ENCODE results near the gene NEDD4L.
"Not testable (repeated sequence)": the region's sequence is repeated elsewhere in the genome, so short reads cannot be mapped to it uniquely, and the experiment has no call there.

Gene NEDD4L

DNA sequence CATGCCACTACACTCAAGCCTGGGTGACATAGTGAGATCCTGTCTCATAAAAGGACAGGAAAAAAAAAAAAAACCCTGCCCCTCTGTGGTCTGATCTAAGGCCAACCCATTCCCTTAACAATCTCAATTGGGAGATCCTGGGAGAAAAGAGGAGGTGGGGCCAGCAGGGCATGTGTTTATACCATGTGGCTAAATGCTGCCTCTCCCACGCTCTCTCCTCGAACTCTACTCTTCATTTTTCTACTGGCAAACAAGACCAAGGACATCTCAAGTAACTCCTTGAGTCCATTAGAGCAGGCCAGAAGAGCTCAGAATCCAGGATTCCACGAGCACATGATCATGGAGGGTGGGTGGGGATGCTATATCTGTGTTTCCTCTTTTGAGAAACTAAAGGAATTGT is 16.7 kb upstream of the NEDD4L start:
- no peak for DNase-seq

DNA sequence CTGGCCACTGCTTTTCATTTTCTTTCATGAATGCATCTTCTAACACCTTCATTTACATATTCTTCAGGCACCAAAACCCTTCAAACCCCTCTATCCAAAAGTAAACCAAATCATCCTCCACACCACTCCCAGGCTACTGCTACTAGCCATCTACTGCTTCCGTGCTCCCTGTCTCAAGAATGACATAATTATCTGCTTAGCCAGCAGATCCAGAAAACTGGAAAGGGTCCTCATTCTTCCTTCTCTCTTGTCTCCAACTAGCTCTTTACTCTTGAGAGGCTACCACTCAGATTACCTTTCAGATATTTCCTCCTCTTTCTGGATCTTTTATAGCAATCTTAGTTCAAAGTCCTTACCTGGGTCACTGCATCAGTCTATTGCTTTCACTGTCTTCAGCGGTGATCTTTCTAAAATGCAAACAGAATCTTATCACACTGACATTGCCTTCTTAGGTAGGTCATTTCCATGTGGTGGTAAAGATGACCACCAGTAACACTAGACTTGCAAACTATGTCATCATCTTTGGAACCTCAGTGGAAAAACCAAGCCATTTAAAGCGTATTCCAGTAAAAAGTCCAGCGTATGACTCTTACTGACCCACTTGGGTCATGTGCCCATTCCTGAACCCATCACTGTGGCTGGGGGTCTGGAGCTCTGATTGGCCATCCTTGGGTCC is 15.8 kb upstream of the NEDD4L start:
- no peak for DNase-seq

DNA sequence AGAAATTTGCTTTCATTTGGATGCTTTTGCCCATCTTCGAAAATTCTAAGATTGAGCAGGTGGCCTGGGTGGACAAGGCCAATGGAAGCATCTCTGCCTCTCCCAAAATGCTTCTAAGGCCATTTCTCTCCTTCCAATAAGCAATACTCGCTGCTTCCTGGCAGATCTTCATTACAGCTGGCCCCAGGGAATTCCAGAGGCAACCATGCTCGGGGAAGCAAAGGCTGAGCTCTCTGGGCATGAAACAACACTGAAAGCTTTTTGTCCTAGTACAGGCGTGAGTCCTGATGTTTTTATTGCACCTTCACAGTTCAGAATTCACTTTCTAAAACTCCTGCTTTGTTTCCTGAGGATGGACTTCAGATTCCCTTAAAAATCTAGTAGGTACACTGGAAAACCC is 11.8 kb upstream of the NEDD4L start:
- DNase-seq: no peak

DNA sequence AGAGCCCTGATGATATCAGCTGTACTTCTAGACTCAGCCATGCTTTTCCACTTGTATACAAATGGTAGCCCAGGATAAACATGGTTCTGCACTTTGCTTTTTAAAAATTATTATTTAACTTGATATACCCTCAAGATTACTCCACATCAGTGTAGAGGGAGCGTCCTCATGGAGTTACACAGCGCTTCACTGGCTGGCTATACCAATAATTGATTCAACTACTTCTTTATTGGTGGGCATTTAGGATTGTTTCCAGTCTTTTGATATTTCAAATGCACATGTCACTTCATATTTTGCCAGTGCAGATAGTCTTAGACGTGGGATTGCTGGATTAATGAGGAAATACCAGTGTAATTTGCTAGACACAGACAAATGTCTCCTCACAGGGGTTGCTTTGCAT is 10.8 kb upstream of the NEDD4L start:
- DNase-seq: no peak

DNA sequence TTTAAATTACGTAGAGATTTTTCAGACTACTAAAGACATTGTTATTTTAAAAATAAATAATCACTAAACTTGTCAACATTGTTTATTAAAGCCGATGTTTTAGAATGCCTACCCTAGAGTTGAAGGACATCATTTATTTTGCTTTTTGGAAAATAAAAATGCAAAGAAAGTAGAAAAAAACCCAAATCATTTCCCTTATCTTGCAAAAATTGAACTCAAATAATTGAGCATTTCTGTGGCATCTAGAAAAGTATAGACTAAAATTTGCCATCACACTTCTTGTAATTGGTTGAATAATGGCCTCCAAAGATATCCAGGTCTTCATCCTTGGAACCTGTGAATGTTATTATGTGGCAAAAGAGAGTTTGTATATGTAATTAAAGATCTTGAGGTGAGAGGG is 9.7 kb upstream of the NEDD4L start:
- DNase-seq: no peak

DNA sequence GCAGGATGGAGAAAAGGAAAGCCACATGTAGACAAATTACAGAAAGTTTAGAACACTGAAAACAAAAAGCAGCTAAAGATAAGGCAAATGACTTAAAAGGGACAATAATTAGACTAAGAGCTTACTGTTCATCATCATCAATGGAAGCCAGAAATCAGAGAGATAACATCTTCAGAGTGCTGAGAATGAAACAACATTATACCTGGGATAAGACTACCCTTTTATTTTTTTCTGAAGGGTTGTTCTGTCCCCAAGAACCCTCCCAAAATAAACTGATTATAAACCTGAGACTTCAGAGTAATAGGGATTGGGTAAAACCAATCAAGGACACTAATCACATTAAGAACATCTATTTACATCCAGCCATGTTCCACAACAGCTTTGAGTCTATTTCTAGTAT is 6.9 kb upstream of the NEDD4L start:
- DNase-seq: no peak

DNA sequence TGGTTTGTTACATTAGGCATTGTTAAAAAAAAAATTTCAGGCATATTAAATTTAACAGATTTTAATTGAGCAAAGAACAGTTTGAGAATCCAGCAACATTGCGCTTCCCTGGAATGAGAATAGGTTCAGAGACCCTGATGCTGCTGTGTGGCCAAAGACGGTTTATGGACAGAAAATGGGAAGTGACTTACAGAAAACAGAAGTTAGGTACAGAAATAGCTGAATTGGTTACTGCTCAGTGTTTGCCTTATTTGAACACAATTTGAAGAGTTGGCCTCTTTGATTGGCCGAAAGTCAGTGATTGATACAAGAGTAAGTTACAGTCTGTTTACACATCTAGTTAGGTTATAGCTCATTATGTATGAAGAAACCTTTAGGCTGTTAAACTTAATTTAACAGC is 6.0 kb upstream of the NEDD4L start:
- DNase-seq: no peak

DNA sequence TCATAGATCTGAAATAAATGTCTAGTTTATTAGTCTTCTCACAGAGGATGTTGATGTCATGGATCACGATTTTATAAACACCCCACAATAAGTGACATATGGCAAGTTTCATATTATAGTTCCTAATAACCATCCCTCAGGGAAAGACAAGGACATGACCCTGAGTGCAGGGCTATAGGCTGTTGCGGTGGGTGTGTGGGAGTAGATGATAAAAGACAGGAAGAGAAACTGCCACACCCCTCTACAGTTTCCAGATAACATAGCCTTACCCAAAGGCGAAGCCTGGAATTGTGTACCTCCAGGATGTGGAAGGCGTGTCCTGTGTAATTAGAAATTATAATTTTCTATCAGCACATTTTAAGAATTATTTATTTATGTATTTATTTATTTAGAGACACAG is 2.4 kb upstream of the NEDD4L start:
- no peak for DNase-seq

DNA sequence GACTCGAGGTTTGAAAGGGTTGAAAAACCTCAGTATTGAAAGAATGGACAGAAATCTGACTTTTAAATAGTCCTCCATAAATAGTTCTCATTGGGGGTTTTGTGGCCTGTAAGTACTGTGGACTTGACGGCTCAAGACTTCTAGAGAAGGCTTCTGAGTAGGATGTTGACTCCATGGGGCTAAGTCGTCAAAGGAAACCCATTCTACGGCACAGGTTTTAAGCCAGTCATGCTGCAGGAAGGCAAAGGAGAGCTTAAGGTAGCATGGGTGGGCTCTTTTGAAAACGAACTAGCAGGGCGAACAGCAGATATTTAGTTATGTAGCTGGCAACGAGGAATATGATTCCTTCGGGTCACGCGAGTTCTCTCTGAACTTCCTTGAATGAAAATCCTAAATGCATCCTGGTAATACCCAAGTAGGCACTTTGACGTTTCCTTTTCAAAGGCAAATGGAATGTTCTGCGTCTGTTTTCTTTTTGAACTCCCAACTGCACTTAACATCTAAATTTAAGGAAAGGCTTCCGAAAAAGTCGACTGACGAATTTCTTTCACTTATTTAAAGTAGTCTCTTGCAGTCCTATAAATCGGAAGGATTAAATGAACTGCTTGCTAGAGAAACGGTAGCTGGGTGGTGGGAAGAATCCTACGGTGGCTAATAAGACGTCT is 1.1 kb upstream of the NEDD4L start:
- no peak for DNase-seq

DNA sequence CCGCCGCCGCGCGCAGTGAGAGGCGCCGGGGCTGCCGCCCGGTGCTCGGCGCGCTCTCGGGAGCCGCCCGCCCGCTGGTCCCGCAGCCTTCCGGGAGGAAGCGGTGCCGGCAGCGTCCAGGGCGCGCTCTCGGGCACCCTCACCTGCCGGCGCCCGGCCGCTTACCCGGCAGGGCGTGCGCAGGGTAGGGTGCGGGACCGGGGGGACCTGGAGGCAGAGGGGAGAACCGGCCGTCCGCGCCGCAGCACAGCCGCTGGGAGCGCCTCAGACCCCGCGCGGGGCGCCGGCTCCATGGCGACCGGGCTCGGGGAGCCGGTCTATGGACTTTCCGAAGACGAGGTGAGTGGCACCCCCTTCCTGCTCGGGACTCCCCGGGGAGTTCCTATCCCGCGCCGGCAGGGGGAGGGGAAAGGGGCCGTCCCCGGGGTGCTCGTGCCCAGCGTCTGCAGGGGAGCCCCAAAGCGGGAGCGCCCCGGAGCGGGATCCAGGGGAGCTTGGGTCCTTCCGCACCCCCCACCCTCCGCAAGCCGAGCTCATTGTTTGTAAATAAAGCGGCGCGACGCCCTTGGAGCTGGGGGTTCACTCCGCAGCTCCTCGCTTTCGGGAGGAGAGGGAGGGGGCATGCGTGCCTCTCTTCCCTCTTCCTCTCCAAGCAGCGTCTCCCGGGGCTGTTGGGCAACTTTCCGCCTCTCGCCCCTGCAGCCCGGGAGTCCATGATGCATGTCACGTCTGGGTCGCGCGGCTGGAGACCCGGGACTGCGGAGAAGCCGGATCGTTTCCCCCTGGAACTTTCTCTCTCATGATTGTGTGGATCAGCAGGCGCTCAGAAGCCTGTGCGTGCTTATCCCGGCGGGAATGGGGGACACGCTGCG is 580 bp downstream of the NEDD4L start:
- DNase-seq: peak in 1 of 2 donors; percentile 51

DNA sequence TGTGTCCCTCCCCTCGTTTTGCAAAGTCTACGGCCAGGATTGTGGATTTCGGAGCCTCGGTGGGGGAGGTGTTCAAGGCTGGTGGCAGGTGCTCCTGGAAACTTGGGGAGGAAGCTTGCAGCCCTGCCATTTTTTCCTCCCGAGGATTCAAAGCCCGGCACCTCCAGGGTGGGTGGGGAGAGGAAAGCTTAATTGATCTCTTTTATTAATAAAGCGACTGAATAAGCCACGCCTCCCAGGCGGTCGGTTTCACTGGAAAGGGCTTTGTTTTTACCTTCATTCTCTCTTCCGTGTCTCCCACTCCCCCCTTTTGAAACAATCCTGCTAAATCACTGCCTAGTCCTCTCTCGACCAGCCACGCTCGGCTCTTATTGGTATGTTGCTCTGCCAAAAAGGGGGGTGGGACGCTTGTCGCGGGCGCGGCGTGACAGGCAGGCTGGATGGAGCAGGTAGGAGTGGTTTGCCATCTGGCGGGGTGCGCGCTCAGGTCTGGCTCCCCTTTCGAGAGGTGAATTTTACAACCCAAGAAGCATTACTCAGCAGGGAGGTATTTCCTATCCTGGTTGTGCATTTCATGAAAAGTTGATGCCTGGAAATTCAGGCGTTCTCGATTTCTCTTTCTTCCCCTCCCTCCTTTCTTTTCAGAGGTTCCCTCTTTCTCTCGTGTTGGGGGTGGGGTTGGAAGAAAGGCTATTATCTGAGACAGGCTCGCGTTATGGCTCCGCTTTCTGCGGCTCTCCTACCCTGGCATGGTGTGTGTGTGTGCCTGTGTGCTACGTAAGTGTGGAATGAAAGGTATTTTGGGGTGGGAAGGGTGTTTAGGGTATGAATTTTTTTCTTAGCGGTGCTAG is 1.4 kb downstream of the NEDD4L start:
- DNase-seq: peak; percentile 35 to 60

DNA sequence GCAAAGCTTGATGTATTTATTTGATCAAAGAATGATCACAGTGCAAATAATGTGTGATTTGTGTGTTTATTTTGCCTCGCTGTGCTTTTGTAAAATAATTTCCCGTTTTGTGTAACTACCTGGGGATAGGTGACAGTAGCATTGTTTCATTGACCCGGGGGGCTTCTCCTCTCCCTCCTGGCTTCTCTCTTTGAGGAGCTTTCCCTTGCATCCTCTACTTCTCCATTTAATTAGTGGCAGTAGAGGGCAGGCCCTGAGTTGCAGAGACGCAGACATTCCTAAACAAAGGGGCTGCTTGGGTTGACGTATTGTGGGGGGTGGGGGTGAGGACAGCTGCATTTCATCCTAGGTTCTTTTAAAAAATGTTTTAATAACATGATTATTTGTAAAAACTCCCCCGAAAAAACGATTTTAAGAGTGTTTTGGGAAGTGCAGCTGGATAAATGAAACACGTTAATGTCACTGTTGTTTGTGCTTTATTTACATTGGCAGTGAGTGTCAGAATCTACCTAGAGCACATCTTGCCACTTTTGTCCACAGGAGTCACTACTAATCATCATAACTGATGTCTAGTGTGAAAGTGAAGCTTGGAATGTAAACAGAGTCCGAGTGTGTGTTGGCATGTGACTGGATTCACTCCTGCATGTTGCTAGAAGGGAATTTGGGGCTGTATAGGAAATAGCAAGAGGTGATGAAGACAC is 2.2 kb downstream of the NEDD4L start:
- DNase-seq: no peak

DNA sequence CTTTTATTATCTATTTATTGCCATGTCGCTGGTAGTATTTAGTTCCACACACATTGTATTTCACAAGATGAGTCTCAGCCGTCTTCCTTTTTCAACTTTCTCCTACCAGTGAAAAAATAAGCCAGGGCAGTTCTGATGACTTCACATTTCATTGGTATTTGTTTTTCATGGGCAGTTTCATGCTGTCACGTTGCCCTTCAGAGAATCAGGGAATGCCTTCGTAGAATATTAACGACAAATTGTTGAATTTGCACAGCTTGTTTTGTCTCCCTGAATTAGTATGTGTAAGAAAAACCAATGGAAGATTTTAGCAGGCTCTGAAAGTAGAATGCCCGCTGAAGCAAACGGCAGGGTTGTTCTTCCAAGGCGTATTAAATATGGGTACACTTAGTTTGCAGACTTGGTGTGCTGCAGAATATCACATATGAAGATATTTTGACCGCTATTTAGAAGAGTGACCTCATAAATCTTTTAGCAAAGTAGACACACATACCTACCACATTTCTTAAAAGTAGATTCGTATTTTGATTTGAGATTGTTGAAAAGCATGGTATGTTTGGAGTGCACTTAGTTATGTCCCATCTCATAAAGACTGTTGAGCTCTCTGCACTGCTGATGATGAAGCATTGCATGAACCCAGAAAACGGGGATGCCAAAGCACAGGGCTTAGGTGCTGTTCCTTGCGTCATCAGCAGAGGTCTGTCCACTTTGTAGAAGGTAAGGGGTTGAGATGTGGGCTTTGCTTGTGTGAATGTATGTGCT is 2.9 kb downstream of the NEDD4L start:
- no peak for DNase-seq

DNA sequence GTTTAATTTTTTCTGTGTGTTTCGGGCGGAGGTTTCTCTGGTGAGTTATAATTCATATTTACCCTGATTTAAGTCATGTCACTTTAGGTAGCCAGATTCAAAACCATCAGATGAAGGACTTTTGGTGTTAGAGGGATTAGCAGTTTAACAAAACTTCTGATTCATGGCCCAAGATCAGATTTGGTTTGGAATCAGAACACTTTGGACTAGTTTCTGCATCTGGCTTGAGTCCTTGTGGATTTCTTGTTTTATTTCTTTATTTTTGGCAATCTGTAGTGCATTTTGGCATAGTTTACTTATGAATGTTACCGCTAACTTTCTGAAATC is 3.5 kb downstream of the NEDD4L start:
- no peak for DNase-seq

DNA sequence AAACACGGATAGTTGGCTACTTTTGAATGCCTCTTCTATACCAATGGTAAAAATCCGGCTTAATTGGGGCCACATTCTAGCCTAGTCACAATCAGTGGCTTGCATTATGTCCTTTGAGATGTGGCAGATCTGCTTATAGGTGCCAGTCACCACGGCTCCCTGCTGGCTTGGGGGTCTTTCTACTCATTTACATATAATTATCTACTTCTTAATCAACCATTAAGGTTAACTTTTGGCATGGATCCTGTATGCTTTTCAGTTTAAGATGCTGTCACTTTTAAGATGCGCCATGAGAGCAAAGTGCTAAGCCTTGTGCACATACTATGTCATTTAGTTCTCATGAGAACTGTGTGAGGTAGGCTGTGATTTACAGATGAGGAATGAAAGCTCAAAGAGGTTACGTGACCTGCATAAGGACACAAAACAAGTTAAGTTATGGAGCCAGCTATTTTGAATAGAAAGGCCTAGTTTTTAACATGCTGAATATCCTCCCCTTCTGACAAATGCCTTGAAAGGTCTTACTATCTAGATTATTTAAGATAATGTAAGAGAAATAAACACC is 4.1 kb downstream of the NEDD4L start:
- no peak for DNase-seq

DNA sequence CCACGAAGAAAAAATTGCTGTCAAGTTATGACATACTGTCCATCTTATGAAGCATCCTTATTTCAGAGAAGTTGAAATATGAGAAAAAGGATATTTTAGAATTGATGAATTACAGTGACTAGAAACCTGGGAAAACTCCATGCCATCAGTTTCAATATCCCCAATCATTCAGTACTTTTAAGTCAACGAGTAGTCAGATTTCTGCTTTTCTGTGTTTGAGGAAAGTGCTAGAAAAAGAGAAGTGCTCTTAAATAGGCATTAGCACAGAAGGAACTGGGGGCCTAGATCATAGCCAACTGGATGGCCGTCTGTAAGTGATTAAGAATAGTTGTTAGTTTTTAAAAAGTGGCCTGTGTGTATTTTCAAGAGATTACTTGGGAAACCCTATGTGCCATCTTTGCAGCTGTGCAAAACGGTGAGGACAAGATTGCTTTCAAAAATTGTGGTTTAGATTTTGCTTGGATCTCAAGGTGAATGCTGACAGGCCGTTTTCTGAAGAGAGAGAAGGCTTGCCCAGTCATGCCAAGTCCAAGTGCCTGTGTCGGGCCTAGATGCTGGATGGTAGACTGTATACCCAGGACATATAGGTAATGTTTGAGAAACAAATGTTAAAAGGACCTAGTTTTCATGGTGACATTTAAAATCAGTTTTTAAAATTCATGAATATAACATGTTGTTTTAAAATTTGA is 5.1 kb downstream of the NEDD4L start:
- no peak for DNase-seq

DNA sequence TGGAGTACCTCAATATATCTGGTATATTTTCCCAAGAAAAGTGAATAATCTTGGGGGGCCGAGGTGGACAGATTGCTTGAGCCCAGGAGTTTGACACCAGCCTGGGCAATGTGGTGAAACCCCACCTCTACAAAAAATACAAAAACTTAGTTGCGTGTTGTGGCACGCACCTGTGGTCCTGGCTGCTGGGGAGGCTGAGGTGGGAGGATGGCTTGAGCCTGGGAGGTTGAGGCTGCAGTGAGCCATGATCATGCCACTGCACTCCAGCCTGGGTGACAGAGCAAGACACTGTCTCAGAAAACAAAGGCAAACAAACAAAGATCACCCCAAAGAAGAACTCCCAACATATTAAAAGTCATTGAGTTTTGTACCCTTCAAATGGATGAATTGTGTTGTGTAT is 6.9 kb downstream of the NEDD4L start:
- DNase-seq: not testable (repeated sequence)

DNA sequence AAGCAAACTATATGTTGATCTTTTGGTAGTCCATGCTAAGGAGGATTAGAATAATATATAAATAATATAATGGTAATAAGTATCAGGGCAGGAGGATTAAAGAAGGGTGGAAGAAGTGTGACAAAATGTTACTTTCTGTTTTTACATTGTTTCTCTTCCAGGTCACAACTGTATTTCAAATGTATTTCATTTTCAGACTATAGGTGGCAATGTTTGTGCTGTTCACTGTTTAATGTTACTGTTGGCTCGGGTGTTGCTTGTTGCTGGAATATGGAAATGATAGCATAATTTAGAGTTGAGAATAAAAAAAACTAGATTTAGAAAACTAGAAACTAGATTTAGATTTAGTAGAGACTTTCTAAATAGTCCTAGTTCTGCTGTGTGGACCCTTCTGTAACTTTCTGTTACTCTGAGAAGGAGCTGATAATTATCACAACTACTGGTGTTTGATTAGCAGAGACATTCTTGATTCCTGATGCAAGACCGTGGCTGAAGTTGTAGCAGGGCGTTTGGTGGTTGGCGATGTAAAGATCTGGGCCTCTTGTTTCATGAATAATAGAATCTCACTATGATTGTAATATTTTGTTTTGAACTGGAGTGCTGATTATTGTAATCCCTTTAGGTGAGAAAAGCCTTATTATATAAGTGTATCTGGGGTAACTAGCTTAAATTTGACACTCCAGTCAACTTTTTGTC is 7.9 kb downstream of the NEDD4L start:
- no peak for DNase-seq

DNA sequence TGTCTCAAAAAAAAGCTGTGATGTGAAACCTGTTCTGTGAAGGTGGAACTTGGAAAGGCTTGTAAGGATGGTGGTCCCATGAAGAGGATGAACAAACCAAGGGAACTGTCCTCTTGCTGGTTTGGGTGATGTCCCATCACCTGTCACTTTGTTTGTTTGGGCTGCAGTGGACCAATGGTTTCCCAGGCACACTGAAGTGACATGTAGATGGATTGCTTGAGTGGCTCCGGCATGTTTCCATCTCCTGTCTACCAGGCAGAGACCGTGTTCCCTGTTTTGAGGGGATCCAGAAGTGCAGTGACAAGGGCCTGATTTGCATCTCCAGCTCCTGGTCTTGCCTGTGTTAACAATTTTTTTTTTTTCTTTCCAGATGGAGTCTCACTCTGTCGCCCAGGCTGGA is 8.9 kb downstream of the NEDD4L start:
- DNase-seq: no peak

Measured in hippocampal formation (tissue), 2 donors.